DND-41 (cell line): ENCODE data around the gene ARHGAP25.

ENCODE experiments used
- ATAC-seq: fragments of 200-7000 bp; cut with Tn5 transposase; 3 replicates; pipeline ENCODE4 v1.9.1; 2021; ENCODE audit warnings: low read depth; ENCODE audit not compliant: insufficient read depth
- DNase-seq: peaks from one replicate; pipeline ENCODE4 v3.0.0-alpha.2; 2020
- H2AFZ ChIP-seq: 2 replicates; pipeline ENCODE4 v1.6.0; 2012; ENCODE audit warnings: low read depth, low read length
- H3K27ac ChIP-seq: 2 replicates; pipeline ENCODE4 v1.5.1; 2012; ENCODE audit warnings: low read length, inconsistent platforms
- H3K27me3 ChIP-seq: fragments of 200-600 bp; sonication (generic); 2 replicates; pipeline ENCODE4 v1.6.0; 2012; ENCODE audit warnings: low read length, mild to moderate bottlenecking, inconsistent platforms; ENCODE audit not compliant: insufficient read depth, poor library complexity
- H3K36me3 ChIP-seq: 2 replicates; pipeline ENCODE4 v1.5.1; 2012; ENCODE audit warnings: low read length, inconsistent platforms; ENCODE audit not compliant: insufficient read depth
- H3K4me1 ChIP-seq: 2 replicates; pipeline ENCODE4 v1.5.1; 2012; ENCODE audit warnings: mild to moderate bottlenecking, low read length; ENCODE audit not compliant: insufficient read depth
- H3K4me2 ChIP-seq: 2 replicates; pipeline ENCODE4 v1.6.0; 2012; ENCODE audit warnings: mild to moderate bottlenecking, moderate library complexity, low read length, inconsistent platforms; ENCODE audit not compliant: insufficient read depth
- H3K4me3 ChIP-seq, 2 experiments: fragments of 200-600 bp in 1 of 2; shearing (Covaris generic) in 1 of 2; 2 replicates each; pipeline ENCODE4 v1.5.1; 2012 to 2016; ENCODE audit warnings: inconsistent platforms in 2 of 2, low read length in 2 of 2, mild to moderate bottlenecking in 2 of 2, low read depth in 1 of 2, moderate library complexity in 1 of 2
- H3K79me2 ChIP-seq: 2 replicates; pipeline ENCODE4 v1.6.0; 2012; ENCODE audit warnings: low read length, inconsistent platforms; ENCODE audit not compliant: insufficient read depth
- H3K9ac ChIP-seq: 2 replicates; pipeline ENCODE4 v1.6.0; 2012; ENCODE audit warnings: low read depth, mild to moderate bottlenecking, inconsistent platforms, low read length, moderate library complexity
- H3K9me3 ChIP-seq: 2 replicates; pipeline ENCODE4 v1.5.1; 2012; ENCODE audit warnings: low read length, moderate library complexity, mild to moderate bottlenecking, inconsistent platforms; ENCODE audit not compliant: insufficient read depth, severe bottlenecking
- H4K20me1 ChIP-seq: 2 replicates; pipeline ENCODE4 v1.6.0; 2012; ENCODE audit warnings: low read length; ENCODE audit not compliant: insufficient read depth
- EZH2 ChIP-seq: IDR thresholded peaks from 3 replicates; pipeline ENCODE4 v1.6.1; 2012; ENCODE audit warnings: borderline replicate concordance, low read depth, mild to moderate bottlenecking, moderate library complexity, low read length, inconsistent platforms; ENCODE audit not compliant: severe bottlenecking
- TF ChIP-seq, protein P1 (sequence below): IDR thresholded peaks from 2 replicates; pipeline ENCODE4 v1.5.1; 2012; ENCODE audit warnings: borderline replicate concordance, low read length, moderate library complexity, mild to moderate bottlenecking; ENCODE audit not compliant: poor library complexity, severe bottlenecking; ENCODE audit errors: extremely low read depth

ARHGAP25 gene

DNA sequence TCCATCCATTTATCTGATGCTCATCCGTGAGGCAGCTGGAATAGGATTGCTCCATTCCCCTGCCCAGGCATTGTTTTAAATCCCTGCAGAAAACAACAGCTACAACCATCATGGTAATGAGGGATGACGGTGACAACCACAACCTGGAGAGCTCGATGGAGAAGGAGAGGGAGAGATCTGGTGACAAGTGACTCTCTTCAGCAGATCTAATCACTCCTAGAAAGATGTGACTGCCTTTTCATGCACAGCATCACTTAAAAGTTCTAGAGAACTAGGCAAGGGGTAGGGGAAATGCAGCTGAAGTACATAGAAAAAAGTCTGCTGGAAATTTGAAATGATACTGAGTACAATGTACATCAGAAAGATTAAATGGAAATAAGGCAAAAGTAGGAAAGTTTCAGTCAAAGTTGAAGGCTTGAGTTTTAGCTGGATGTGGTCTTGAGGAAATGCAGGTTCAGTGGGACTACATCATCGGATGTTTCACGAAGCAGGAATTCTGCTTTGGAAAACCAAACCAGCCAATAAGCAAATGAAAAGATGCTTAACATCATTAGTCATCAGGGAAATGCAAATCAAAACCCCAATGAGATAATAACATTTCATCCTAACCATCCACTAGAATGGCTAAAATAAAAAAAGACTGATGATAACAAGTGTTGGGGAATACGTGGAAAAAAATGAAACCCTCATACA lies 6.8 kb upstream of the ARHGAP25 start:
- DNase-seq (no peak), ATAC-seq (no peak)
- H3K4me1 ChIP-seq, result peaks cover 43% of the 10 kb centered on the region
- peak overlapping the region; percentile 42 for H3K9ac ChIP-seq
- peak overlapping the region; percentile 82 for H3K27ac ChIP-seq
- H3K36me3 ChIP-seq, result no peaks in the 10 kb centered on the region
- TF ChIP-seq EZH2, result no peak
- TF ChIP-seq, protein P1, sequence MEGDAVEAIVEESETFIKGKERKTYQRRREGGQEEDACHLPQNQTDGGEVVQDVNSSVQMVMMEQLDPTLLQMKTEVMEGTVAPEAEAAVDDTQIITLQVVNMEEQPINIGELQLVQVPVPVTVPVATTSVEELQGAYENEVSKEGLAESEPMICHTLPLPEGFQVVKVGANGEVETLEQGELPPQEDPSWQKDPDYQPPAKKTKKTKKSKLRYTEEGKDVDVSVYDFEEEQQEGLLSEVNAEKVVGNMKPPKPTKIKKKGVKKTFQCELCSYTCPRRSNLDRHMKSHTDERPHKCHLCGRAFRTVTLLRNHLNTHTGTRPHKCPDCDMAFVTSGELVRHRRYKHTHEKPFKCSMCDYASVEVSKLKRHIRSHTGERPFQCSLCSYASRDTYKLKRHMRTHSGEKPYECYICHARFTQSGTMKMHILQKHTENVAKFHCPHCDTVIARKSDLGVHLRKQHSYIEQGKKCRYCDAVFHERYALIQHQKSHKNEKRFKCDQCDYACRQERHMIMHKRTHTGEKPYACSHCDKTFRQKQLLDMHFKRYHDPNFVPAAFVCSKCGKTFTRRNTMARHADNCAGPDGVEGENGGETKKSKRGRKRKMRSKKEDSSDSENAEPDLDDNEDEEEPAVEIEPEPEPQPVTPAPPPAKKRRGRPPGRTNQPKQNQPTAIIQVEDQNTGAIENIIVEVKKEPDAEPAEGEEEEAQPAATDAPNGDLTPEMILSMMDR, result no peak
- H4K20me1 ChIP-seq, result no peaks in the 10 kb centered on the region
- peak overlapping the region; percentile 1; the same call in 1 of the 2 replicates for H2AFZ ChIP-seq
- H3K27me3 ChIP-seq, result no peaks in the 10 kb centered on the region
- no peaks in the 10 kb centered on the region for H3K9me3 ChIP-seq
- peak overlapping the region in 1 of 2 experiments; percentile 15; a peak in 1 of 4 replicates for H3K4me3 ChIP-seq
- H3K79me2 ChIP-seq, result no peaks in the 10 kb centered on the region
- peak overlapping the region; percentile 56 for H3K4me2 ChIP-seq

DNA sequence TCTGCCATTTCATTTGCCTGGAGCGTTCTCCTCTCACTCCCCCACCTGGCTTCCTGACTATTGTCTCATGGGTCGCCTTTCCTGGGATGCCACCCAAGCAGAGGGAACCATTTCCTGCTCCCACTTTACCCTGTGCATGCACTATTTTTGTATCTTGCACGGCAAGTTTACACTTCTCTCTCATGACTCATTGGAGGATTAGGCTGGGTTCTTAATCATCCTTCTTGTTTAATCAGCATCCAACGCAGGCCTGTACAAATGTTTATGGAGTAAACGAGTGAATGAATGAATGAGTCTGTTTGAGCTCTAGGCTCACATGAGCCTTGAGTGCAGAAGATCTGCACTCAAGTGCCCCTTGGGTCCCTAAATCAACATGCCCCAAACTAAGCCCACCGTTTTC lies 3.8 kb upstream of the ARHGAP25 start:
- Histone ChIP-seq H3K4me3 (no peak overlapping the region), H3K9ac (no peak overlapping the region), H2AFZ (no peak overlapping the region), H3K79me2 (peaks cover 10% of the 10 kb centered on the region), H3K27me3 (no peaks in the 10 kb centered on the region), H3K36me3 (no peaks in the 10 kb centered on the region; the same call in 1 of the 2 replicates), H3K27ac (no peak overlapping the region), H4K20me1 (no peaks in the 10 kb centered on the region), H3K4me1 (peaks cover 49% of the 10 kb centered on the region), H3K4me2 (no peak overlapping the region), H3K9me3 (no peaks in the 10 kb centered on the region)
- DNase-seq, result no peak
- no peak for TF ChIP-seq EZH2
- TF ChIP-seq, protein P1, result no peak
- ATAC-seq, result no peak

DNA sequence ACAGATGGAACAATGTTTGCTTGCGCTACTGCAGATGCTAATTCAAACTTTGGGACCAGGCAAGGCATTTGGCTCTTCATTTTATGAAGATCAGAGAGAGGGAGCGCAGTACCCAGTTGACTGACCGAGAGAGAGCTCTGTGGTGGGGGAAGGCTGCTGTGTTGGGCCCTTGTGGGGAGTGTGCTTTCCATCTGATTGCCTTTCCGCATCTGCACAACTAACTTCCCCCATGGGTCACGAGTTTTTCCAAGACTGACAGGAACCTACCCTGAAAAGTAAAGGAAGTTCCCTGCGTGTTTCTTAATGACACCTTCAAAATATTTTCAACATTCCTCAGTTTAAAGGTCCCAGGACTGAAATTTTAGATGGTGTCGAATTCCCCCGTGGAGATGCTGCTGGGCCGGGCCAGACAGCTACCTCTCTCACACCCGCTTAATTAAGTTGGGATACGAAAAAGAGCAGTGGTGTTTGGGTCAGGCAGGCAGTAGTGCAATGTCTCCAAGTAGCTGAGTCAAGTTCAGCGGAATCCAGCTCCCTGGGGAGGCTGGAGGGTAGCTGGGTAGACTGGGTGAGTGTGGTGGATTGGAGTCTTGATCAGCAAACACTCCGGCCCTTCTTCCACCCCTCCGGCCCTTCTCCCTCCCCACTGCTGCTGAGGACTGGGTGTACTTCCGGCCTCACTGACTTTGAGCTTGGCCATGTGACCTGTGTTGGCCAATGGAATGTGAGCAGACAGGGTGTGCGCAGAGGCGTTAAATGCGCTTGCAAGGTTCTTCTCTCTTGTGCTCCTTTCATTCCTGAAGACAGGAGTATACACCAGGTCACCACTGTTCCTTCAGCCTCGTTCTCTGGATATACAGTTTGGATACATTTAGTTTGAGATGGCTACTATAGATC lies 2.3 kb upstream of the ARHGAP25 start:
- DNase-seq (no peak), ATAC-seq (no peak)
- H3K9ac ChIP-seq, result no peak overlapping the region
- H3K79me2 ChIP-seq, result peaks cover 24% of the 10 kb centered on the region
- no peak overlapping the region for H3K4me3 ChIP-seq
- no peak overlapping the region for H3K4me2 ChIP-seq
- no peaks in the 10 kb centered on the region; the same call in 1 of the 2 replicates for H3K36me3 ChIP-seq
- no peaks in the 10 kb centered on the region for H3K27me3 ChIP-seq
- no peaks in the 10 kb centered on the region for H4K20me1 ChIP-seq
- H2AFZ ChIP-seq, result no peak overlapping the region
- H3K27ac ChIP-seq, result peak overlapping the region; percentile 8; the same call in 1 of the 2 replicates
- H3K9me3 ChIP-seq, result no peaks in the 10 kb centered on the region
- TF ChIP-seq, protein P1, result no peak
- TF ChIP-seq EZH2, result no peak
- peaks cover 49% of the 10 kb centered on the region for H3K4me1 ChIP-seq
